Stimulated activated CD4-positive, alpha-beta T cell treated with anti-CD3 and anti-CD28 coated beads, Interleukin-2, amount 100 ng/mL, for 4 hours (primary cell): ENCODE results near the gene MKRN2OS.

Source experiments
- DNase-seq: peaks from one replicate; pipeline ENCODE4 v3.0.0-alpha.2; 2020; ENCODE audit warnings: low read depth

The MKRN2OS gene

GRCh38 chr3:12513694-12514446 lies 31.4 kb downstream of the MKRN2OS start:
- DNase-seq: no peak

GRCh38 chr3:12512534-12513118 lies 32.7 kb downstream of the MKRN2OS start:
- DNase-seq: no peak

GRCh38 chr3:12509466-12509865 lies 35.8 kb downstream of the MKRN2OS start:
- no peak for DNase-seq

- no peak for DNase-seq
Measured at GRCh38 chr3:12508291-12508700, 37.0 kb downstream of the MKRN2OS start.

GRCh38 chr3:12507591-12508281 lies 37.6 kb downstream of the MKRN2OS start:
- DNase-seq: no peak

- no peak for DNase-seq
Measured at GRCh38 chr3:12506201-12506709, 39.0 kb downstream of the MKRN2OS start.

- no peak for DNase-seq
Measured at GRCh38 chr3:12503126-12503957, 42.0 kb downstream of the MKRN2OS start.

GRCh38 chr3:12501360-12502020 lies 43.8 kb downstream of the MKRN2OS start:
- DNase-seq: no peak

- no peak for DNase-seq
Measured at GRCh38 chr3:12499474-12499873, 45.8 kb downstream of the MKRN2OS start.

GRCh38 chr3:12496453-12496761 lies 48.9 kb downstream of the MKRN2OS start:
- no peak for DNase-seq

- DNase-seq: no peak
Measured at GRCh38 chr3:12495749-12496452, 49.4 kb downstream of the MKRN2OS start.

- no peak for DNase-seq
Measured at GRCh38 chr3:12490547-12490946, 54.8 kb downstream of the MKRN2OS start.

GRCh38 chr3:12489832-12490231 lies 55.5 kb downstream of the MKRN2OS start:
- no peak for DNase-seq
